ENCODE data around the gene SLC45A3. TPM values are rescaled to one million over a fixed set of nuclear protein-coding genes. Genes with fewer than 3 reads are reported as not detected.

The SLC45A3 gene
- polyA plus RNA-seq, 1 donor (not counting 4 experiments of a cell fraction or from before 2014, with no cell fraction given): 2.5 TPM

DNA sequence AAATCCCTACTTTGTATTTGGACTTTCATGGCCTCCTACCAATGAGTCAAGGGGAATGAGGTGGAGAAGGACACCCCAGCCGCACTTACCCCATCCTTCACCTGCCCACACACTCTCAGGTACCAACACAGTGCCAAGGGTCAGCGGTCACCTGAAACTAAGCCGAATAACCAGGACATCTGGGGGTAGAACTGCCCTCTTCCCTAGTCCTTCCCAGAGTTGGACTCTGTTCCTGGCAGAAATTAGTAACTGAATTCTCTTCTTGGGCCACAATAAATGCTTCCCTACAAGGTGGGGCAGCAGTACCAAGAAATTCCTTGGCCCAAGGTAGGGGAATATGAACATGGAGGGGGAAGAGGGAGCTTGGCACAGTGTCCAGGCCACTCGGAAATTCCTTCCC, 7.3 kb downstream of the SLC45A3 start:
- no peak overlapping the region for H3K9ac ChIP-seq (ENCODE audit: control insufficient read depth, extremely low read depth, insufficient read depth, low read length)
- H3K36me3 ChIP-seq (ENCODE audit: control insufficient read depth in 2 of 2, extremely low read depth in 1 of 2, insufficient read depth in 2 of 2, low read length in 2 of 2): peaks cover 0 to 2% of the 10 kb centered on the region in 2 experiments
- TF ChIP-seq EZH2 (IDR thresholded peaks at IDR 0.05; ENCODE audit: low read length): no peak
- TF ChIP-seq, protein P1, sequence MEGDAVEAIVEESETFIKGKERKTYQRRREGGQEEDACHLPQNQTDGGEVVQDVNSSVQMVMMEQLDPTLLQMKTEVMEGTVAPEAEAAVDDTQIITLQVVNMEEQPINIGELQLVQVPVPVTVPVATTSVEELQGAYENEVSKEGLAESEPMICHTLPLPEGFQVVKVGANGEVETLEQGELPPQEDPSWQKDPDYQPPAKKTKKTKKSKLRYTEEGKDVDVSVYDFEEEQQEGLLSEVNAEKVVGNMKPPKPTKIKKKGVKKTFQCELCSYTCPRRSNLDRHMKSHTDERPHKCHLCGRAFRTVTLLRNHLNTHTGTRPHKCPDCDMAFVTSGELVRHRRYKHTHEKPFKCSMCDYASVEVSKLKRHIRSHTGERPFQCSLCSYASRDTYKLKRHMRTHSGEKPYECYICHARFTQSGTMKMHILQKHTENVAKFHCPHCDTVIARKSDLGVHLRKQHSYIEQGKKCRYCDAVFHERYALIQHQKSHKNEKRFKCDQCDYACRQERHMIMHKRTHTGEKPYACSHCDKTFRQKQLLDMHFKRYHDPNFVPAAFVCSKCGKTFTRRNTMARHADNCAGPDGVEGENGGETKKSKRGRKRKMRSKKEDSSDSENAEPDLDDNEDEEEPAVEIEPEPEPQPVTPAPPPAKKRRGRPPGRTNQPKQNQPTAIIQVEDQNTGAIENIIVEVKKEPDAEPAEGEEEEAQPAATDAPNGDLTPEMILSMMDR (optimal IDR thresholded peaks at IDR 0.05 in 1 of 3, IDR thresholded peaks at IDR 0.05 in 1 of 3, conservative IDR thresholded peaks at IDR 0.05 in 1 of 3; ENCODE audit: extremely low read depth in 1 of 3, insufficient read depth in 2 of 3, low read length in 3 of 3): no peak
- no peaks in the 10 kb centered on the region for H4K20me1 ChIP-seq (ENCODE audit: control insufficient read depth, extremely low read depth, insufficient read depth, low read length)
- H3K4me1 ChIP-seq (ENCODE audit: control insufficient read depth, extremely low read depth, insufficient read depth, low read length): peaks cover 14% of the 10 kb centered on the region
- no peak for FAIRE-seq
- dilution Hi-C loops (cut with MboI; ENCODE audit: extremely low pct_ligation_motif_present, low sequenced_read_pairs): no loop called here
- H2AFZ ChIP-seq (ENCODE audit: control insufficient read depth, low read length): no peak overlapping the region
- H3K9me3 ChIP-seq (ENCODE audit: control insufficient read depth, low read depth, low read length): no peaks in the 10 kb centered on the region
- no peak overlapping the region for H3K27ac ChIP-seq (ENCODE audit: control insufficient read depth, insufficient read depth, low read length)
- no peak for DNase-seq (ENCODE audit: low read depth, low spot score)
- no peaks in the 10 kb centered on the region for H3K79me2 ChIP-seq (ENCODE audit: control insufficient read depth, insufficient read depth, low read length)
- H3K27me3 ChIP-seq (ENCODE audit: control insufficient read depth, extremely low read depth, insufficient read depth, low read length): no peaks in the 10 kb centered on the region
- no peaks in the 10 kb centered on the region for H3K9me1 ChIP-seq (ENCODE audit: control insufficient read depth, extremely low read depth, insufficient read depth, low read length)
- H3K4me3 ChIP-seq (ENCODE audit: control insufficient read depth in 2 of 3, extremely low read depth in 1 of 3, insufficient read depth in 2 of 3, low read depth in 1 of 3, low read length in 3 of 3): no peak overlapping the region
- no peak overlapping the region for H3K4me2 ChIP-seq (ENCODE audit: control insufficient read depth, extremely low read depth, insufficient read depth, low read depth, low read length)

DNA sequence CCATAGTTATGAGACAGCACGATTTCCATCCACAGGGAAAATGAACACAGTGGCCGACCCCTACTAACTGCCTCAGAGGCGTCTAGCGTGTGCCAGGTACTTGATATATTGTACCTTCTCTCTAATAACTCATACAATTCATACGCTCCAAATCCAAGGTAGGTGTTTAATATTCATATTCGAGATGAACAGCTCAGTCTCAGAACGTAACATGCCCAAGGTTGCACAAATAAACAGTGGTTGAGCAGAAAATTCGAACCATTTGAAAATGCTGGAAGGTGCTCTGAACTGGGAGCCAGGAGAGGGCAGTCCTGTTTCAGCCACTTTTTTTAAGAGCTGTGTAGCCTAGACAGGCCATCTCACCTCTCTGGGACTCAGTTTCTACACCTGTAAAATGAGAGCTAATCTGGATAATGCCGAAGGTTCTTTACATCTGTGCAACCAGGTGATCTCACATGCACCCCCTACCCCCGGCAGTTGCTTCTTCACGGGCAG, 7.9 kb downstream of the SLC45A3 start:
- dilution Hi-C loops (cut with MboI; ENCODE audit: extremely low pct_ligation_motif_present, low sequenced_read_pairs): no loop called here
- no peak overlapping the region for H3K9ac ChIP-seq (ENCODE audit: control insufficient read depth, extremely low read depth, insufficient read depth, low read length)

More for the DNA sequence above, 7.9 kb downstream of the SLC45A3 start:
- Histone ChIP-seq H3K4me1 (ENCODE audit: control insufficient read depth, extremely low read depth, insufficient read depth, low read length) (peaks cover 17% of the 10 kb centered on the region), H3K9me1 (ENCODE audit: control insufficient read depth, extremely low read depth, insufficient read depth, low read length) (no peaks in the 10 kb centered on the region), H4K20me1 (ENCODE audit: control insufficient read depth, extremely low read depth, insufficient read depth, low read length) (no peaks in the 10 kb centered on the region), H3K79me2 (ENCODE audit: control insufficient read depth, insufficient read depth, low read length) (no peaks in the 10 kb centered on the region), H3K27me3 (ENCODE audit: control insufficient read depth, extremely low read depth, insufficient read depth, low read length) (no peaks in the 10 kb centered on the region), H3K9me3 (ENCODE audit: control insufficient read depth, low read depth, low read length) (no peaks in the 10 kb centered on the region), H2AFZ (ENCODE audit: control insufficient read depth, low read length) (peak overlapping the region; percentile 43), H3K27ac (ENCODE audit: control insufficient read depth, insufficient read depth, low read length) (no peak overlapping the region), H3K4me3 (ENCODE audit: control insufficient read depth in 2 of 3, extremely low read depth in 1 of 3, insufficient read depth in 2 of 3, low read depth in 1 of 3, low read length in 3 of 3) (no peak overlapping the region), H3K4me2 (ENCODE audit: control insufficient read depth, extremely low read depth, insufficient read depth, low read depth, low read length) (peak overlapping the region; percentile 54), H3K36me3 (ENCODE audit: control insufficient read depth in 2 of 2, extremely low read depth in 1 of 2, insufficient read depth in 2 of 2, low read length in 2 of 2) (peaks cover 0 to 2% of the 10 kb centered on the region in 2 experiments)
- FAIRE-seq: no peak
- TF ChIP-seq, protein P1 (optimal IDR thresholded peaks at IDR 0.05 in 1 of 3, IDR thresholded peaks at IDR 0.05 in 1 of 3, conservative IDR thresholded peaks at IDR 0.05 in 1 of 3; ENCODE audit: extremely low read depth in 1 of 3, insufficient read depth in 2 of 3, low read length in 3 of 3): peak in 1 of 3 experiments; percentile 34
- TF ChIP-seq EZH2 (IDR thresholded peaks at IDR 0.05; ENCODE audit: low read length): no peak
- no peak for DNase-seq (ENCODE audit: low read depth, low spot score)

Data from keratinocyte (primary cell).